ENCODE data around the gene C17orf114.

Gene C17orf114

GRCh38 chr17:4823373-4824089 is 21.4 kb upstream of the C17orf114 start:
- no peak for DNase-seq (ENCODE audit: low read depth in 2 of 2)

GRCh38 chr17:4822835-4823234 is 20.7 kb upstream of the C17orf114 start:
- DNase-seq (ENCODE audit: low read depth in 2 of 2) = no peak

GRCh38 chr17:4818276-4818675 is 16.1 kb upstream of the C17orf114 start:
- no peak for DNase-seq (ENCODE audit: low read depth in 2 of 2)

- no peak for DNase-seq (ENCODE audit: low read depth in 2 of 2)
Observed at GRCh38 chr17:4816826-4817225, 14.7 kb upstream of the C17orf114 start.

- no peak for DNase-seq (ENCODE audit: low read depth in 2 of 2)
Observed at GRCh38 chr17:4815043-4815675, 13.0 kb upstream of the C17orf114 start.

- DNase-seq (ENCODE audit: low read depth in 2 of 2) = no peak
Observed at GRCh38 chr17:4812690-4813089, 10.6 kb upstream of the C17orf114 start.

GRCh38 chr17:4811471-4811870 is 9.3 kb upstream of the C17orf114 start:
- DNase-seq (ENCODE audit: low read depth in 2 of 2) = no peak

GRCh38 chr17:4810696-4811290 is 8.7 kb upstream of the C17orf114 start:
- DNase-seq (ENCODE audit: low read depth in 2 of 2) = no peak

GRCh38 chr17:4808378-4808767 is 6.2 kb upstream of the C17orf114 start:
- DNase-seq (ENCODE audit: low read depth in 2 of 2) = no peak

GRCh38 chr17:4807605-4808377 is 5.7 kb upstream of the C17orf114 start:
- no peak for DNase-seq (ENCODE audit: low read depth in 2 of 2)

- DNase-seq (ENCODE audit: low read depth in 2 of 2) = peak; percentile 79 to 87
Observed at GRCh38 chr17:4806777-4807604, 4.9 kb upstream of the C17orf114 start, which contains the start of gene PLD2. TSS of gene PLD2 (plus strand) at chr17:4807152. CDS start at chr17:4807773, 621 bp downstream.

- DNase-seq (ENCODE audit: low read depth in 2 of 2) = no peak
Observed at GRCh38 chr17:4806456-4806776, 4.3 kb upstream of the C17orf114 start.

- DNase-seq (ENCODE audit: low read depth in 2 of 2) = no peak
Observed at GRCh38 chr17:4800462-4801196, 1.5 kb downstream of the C17orf114 start.

- DNase-seq (ENCODE audit: low read depth in 2 of 2) = no peak
Observed at GRCh38 chr17:4796552-4796920, 5.6 kb downstream of the C17orf114 start.

GRCh38 chr17:4795168-4795567 is 7.0 kb downstream of the C17orf114 start:
- DNase-seq (ENCODE audit: low read depth in 2 of 2) = no peak

GRCh38 chr17:4790705-4791088 is 11.4 kb downstream of the C17orf114 start:
- no peak for DNase-seq (ENCODE audit: low read depth in 2 of 2)

GRCh38 chr17:4789951-4790704 is 12.0 kb downstream of the C17orf114 start:
- peak; percentile 57 to 72 for DNase-seq (ENCODE audit: low read depth in 2 of 2)

GRCh38 chr17:4789701-4789950 is 12.5 kb downstream of the C17orf114 start:
- DNase-seq (ENCODE audit: low read depth in 2 of 2) = peak in 1 of 2 donors; percentile 12

GRCh38 chr17:4788807-4789700 is 13.1 kb downstream of the C17orf114 start, which contains the start of gene GLTPD2:
TSS of gene GLTPD2 (plus strand) at chr17:4788964. CDS start at chr17:4789012, 48 bp downstream.
- no peak for DNase-seq (ENCODE audit: low read depth in 2 of 2)
